Thymus (tissue), 11 donors: ENCODE results near the gene HDAC7. TPM values are rescaled to one million over a fixed set of nuclear protein-coding genes. Genes with fewer than 3 reads are reported as not detected.

Source experiments
- DNase-seq, 9 donors: peaks; one replicate each; pipeline ENCODE4 v3.0.0-alpha.2; 2013; ENCODE audit warnings: low spot score in 9 of 9, low read depth in 6 of 9, missing footprints in 1 of 9
- H3K27ac ChIP-seq, 2 donors: one replicate each; pipeline ENCODE4 v1.5.1; 2013; ENCODE audit warnings: control low read depth in 1 of 2, low read depth in 1 of 2, low read length in 1 of 2, mild to moderate bottlenecking in 1 of 2, moderate library complexity in 1 of 2
- H3K27me3 ChIP-seq, 2 donors: one replicate each; pipeline ENCODE4 v1.5.1; 2013; ENCODE audit warnings: low read length in 1 of 2; ENCODE audit not compliant: control insufficient read depth in 2 of 2, insufficient read depth in 1 of 2
- H3K36me3 ChIP-seq, 2 donors: one replicate each; pipeline ENCODE4 v1.5.1; 2013; ENCODE audit warnings: low read length in 1 of 2, mild to moderate bottlenecking in 1 of 2, moderate library complexity in 1 of 2; ENCODE audit not compliant: control insufficient read depth in 2 of 2, insufficient read depth in 2 of 2
- H3K4me1 ChIP-seq, 2 donors: one replicate each; pipeline ENCODE4 v1.5.1; 2013; ENCODE audit warnings: low read length in 2 of 2; ENCODE audit not compliant: control insufficient read depth in 2 of 2, insufficient read depth in 2 of 2
- H3K4me3 ChIP-seq, 2 donors: one replicate each; pipeline ENCODE4 v1.5.1; 2013; ENCODE audit warnings: low read length in 2 of 2, control low read depth in 1 of 2, mild to moderate bottlenecking in 1 of 2
- H3K9me3 ChIP-seq, 2 donors: one replicate each; pipeline ENCODE4 v1.5.1; 2013; ENCODE audit warnings: low read length in 1 of 2, mild to moderate bottlenecking in 1 of 2; ENCODE audit not compliant: control insufficient read depth in 2 of 2, insufficient read depth in 1 of 2
- WGBS: extraction: QIAGEN DNeasy Blood & Tissue Kit; methylation state at CpG from one replicate; pipeline ENCODE4 v1.1.7; 2013; 5-methylcytosine and 5-hydroxymethylcytosine counted together
- polyA plus RNA-seq: library from polyadenylated mRNA; stranded (reverse); fragments of 200-250 nt; gene quantifications from one replicate; pipeline ENCODE4 v1.2.3, GENCODE V29; 2013
- total RNA-seq: library from RNA; stranded (reverse); fragments of 120-200 nt; gene quantifications from one replicate; pipeline ENCODE4 v1.2.4, GENCODE V29; 2013
- donor health status: healthy.

Gene HDAC7
- total and polyA plus RNA-seq, 2 donors: 67.7 to 130 TPM

- WGBS: 96% methylated on average over 11 of the region's 11 CpGs
- H3K36me3 ChIP-seq: no peaks in the 10 kb centered on the region
- no peaks in the 10 kb centered on the region for H3K9me3 ChIP-seq
- no peak overlapping the region for H3K27ac ChIP-seq
- no peak for DNase-seq
- H3K4me1 ChIP-seq: peaks cover 0 to 9% of the 10 kb centered on the region in 2 donors
- H3K4me3 ChIP-seq: no peak overlapping the region
- no peaks in the 10 kb centered on the region for H3K27me3 ChIP-seq
Observed at GRCh38 chr12:47735649-47736048, 84.1 kb downstream of the HDAC7 start.

GRCh38 chr12:47734725-47735480, 84.8 kb downstream of the HDAC7 start:
- no peak for DNase-seq
- H3K4me3 ChIP-seq: no peak overlapping the region
- H3K27ac ChIP-seq: no peak overlapping the region
- H3K4me1 ChIP-seq: peaks cover 0 to 7% of the 10 kb centered on the region in 2 donors
- H3K27me3 ChIP-seq: no peaks in the 10 kb centered on the region
- H3K9me3 ChIP-seq: no peaks in the 10 kb centered on the region
- WGBS: 95% methylated on average over 12 of the region's 12 CpGs
- no peaks in the 10 kb centered on the region for H3K36me3 ChIP-seq

GRCh38 chr12:47733142-47733541, 86.6 kb downstream of the HDAC7 start:
- H3K36me3 ChIP-seq: no peaks in the 10 kb centered on the region
- no peak for DNase-seq
- H3K27me3 ChIP-seq: no peaks in the 10 kb centered on the region
- H3K27ac ChIP-seq: no peak overlapping the region
- no peak overlapping the region for H3K4me3 ChIP-seq
- no peaks in the 10 kb centered on the region for H3K4me1 ChIP-seq
- 95% methylated on average over 4 of the region's 4 CpGs for WGBS
- no peaks in the 10 kb centered on the region for H3K9me3 ChIP-seq

Other genes with a start within 250 kb of the HDAC7 start
- 30.5 TPM for gene RPAP3, start 113.9 kb downstream of the HDAC7 start, total RNA-seq
- gene RPAP3, start 113.9 kb downstream of the HDAC7 start, polyA plus RNA-seq: 20.9 TPM
- gene ENDOU, start 94.4 kb downstream of the HDAC7 start, total RNA-seq: 0.14 TPM
- 1.3 TPM for gene ENDOU, start 94.4 kb downstream of the HDAC7 start, polyA plus RNA-seq
- gene RAPGEF3, start 61.0 kb downstream of the HDAC7 start, total RNA-seq: 1.6 TPM
- gene RAPGEF3, start 61.0 kb downstream of the HDAC7 start, polyA plus RNA-seq: 20.9 TPM
- 4.5 TPM for gene SLC48A1, start 46.7 kb downstream of the HDAC7 start, total RNA-seq
- gene SLC48A1, start 46.7 kb downstream of the HDAC7 start, polyA plus RNA-seq: 9.3 TPM
- gene VDR, start 85.1 kb upstream of the HDAC7 start, total RNA-seq: 1.5 TPM
- 3.8 TPM for gene VDR, start 85.1 kb upstream of the HDAC7 start, polyA plus RNA-seq
- 82.1 TPM for gene TMEM106C, start 143.7 kb upstream of the HDAC7 start, total RNA-seq
- gene TMEM106C, start 143.7 kb upstream of the HDAC7 start, polyA plus RNA-seq: 25.5 TPM
- 0.47 TPM for gene COL2A1, start 184.6 kb upstream of the HDAC7 start, total RNA-seq
- gene COL2A1, start 184.6 kb upstream of the HDAC7 start, polyA plus RNA-seq: 0.57 TPM